Activated T-helper 17 cell treated with anti-CD3 and anti-CD28 coated beads, Interleukin-2, amount 50 U/mL, for 72 hours (primary cell): ENCODE measurements around the gene SMCO3. TPM values are rescaled to one million over a fixed set of nuclear protein-coding genes. Genes with fewer than 3 reads are reported as not detected.

Experiments used
- ATAC-seq: fragments of 150-1000 bp; cut with Tn5 transposase; replicated peaks from 2 replicates; pipeline ENCODE4 v1.10.0; 2021; ENCODE audit warnings: mild to moderate bottlenecking, moderate library complexity
- H3K27ac Mint-ChIP-seq: one replicate; pipeline ENCODE4 v1.8.0; 2022; ENCODE audit warnings: mixed read lengths
- H3K27me3 Mint-ChIP-seq: one replicate; pipeline ENCODE4 v1.8.0; 2022; ENCODE audit warnings: mixed read lengths
- H3K36me3 Mint-ChIP-seq: one replicate; pipeline ENCODE4 v1.8.0; 2022; ENCODE audit warnings: low read depth, mild to moderate bottlenecking, mixed read lengths
- H3K4me1 Mint-ChIP-seq: one replicate; pipeline ENCODE4 v1.8.0; 2022; ENCODE audit warnings: mixed read lengths
- H3K4me3 Mint-ChIP-seq: one replicate; pipeline ENCODE4 v1.8.0; 2022; ENCODE audit warnings: mild to moderate bottlenecking, mixed read lengths
- H3K9me3 Mint-ChIP-seq: one replicate; pipeline ENCODE4 v1.8.0; 2022; ENCODE audit warnings: mixed read lengths
- total RNA-seq, 2 donors: library from RNA; stranded (reverse); gene quantifications; one replicate each; pipeline ENCODE4 v1.2.3, GENCODE V29; 2022

Gene SMCO3
- total RNA-seq, 2 donors from 2014 or later = not detected

GRCh38 chr12:14840616-14841015, 26.6 kb upstream of the SMCO3 start:
- peaks cover 13% of the 10 kb centered on the region for H3K27me3 Mint-ChIP-seq
- peaks cover 5% of the 10 kb centered on the region for H3K4me1 Mint-ChIP-seq
- H3K4me3 Mint-ChIP-seq = no peak overlapping the region
- H3K36me3 Mint-ChIP-seq = no peaks in the 10 kb centered on the region
- no peaks in the 10 kb centered on the region for H3K9me3 Mint-ChIP-seq
- no peak for ATAC-seq
- no peak overlapping the region for H3K27ac Mint-ChIP-seq

- H3K4me1 Mint-ChIP-seq = no peaks in the 10 kb centered on the region
- peaks cover 19% of the 10 kb centered on the region for H3K27me3 Mint-ChIP-seq
- H3K9me3 Mint-ChIP-seq = no peaks in the 10 kb centered on the region
- no peak for ATAC-seq
- H3K27ac Mint-ChIP-seq = no peak overlapping the region
- no peaks in the 10 kb centered on the region for H3K36me3 Mint-ChIP-seq
- no peak overlapping the region for H3K4me3 Mint-ChIP-seq
These were observed 25.3 kb upstream of the SMCO3 start for GRCh38 chr12:14839262-14839661.

DNA sequence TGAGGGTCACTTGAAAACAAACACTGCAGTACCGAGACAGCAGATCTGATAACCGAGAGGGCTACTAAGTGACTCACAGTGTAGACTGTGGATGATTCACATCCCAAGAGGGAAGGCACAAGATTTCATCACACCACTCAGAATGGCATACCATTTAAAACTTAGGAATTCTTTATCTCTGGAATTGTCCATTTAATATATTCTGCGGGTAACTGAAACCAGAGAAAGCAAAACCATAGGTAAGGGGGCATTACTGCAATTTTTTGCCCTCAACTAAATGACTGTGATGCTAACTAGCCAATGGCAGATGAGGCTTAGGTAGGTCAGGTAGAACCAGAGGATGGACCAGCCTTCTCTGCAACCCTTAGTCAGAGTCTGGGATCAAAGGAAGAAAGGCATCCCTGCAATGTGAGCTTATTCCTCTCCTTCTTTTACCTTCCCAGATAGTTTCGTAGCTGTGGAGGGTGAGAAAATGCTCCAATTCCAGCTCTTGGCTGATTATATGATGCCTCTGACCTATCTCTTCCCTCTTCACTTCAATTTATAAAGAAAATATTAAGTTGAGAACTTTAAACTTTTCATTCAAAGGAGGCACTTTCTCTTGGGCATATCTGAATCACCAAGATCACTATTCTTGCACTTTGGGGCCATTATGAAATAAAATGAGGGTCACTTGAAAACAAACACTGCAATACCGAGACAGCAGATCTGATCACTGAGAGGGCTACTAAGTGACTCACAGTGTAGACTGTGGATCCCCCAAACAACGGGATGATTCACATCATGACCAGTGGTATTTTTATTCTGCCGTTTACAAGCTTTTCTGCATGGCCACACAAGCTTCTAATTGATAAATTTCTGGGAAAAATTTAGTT, 22.6 kb upstream of the SMCO3 start:
- H3K4me3 Mint-ChIP-seq = no peak overlapping the region
- ATAC-seq = peak; percentile 64

DNA sequence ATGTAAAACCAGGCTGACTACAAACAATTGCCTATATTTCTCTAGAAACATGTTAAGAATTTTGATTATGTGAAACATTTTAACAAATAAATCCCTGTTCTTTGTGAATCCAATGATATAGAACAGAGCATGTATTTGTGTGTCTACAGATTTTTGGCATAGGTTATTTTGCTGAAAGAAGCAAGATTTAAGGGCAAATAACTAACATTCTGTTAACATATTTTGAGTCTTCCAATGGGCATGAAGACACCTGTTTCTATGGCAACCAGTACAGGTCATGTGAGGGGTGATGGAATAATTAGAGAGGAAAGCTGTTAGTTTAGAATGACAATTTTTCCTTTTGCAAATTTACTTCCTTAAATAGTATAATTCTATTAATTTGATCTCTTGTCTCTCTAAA, 20.5 kb upstream of the SMCO3 start:
- H3K9me3 Mint-ChIP-seq = no peaks in the 10 kb centered on the region
- no peak overlapping the region for H3K4me3 Mint-ChIP-seq
- H3K27ac Mint-ChIP-seq = no peak overlapping the region
- no peak for ATAC-seq
- H3K27me3 Mint-ChIP-seq = peaks cover 18% of the 10 kb centered on the region
- H3K36me3 Mint-ChIP-seq = no peaks in the 10 kb centered on the region
- H3K4me1 Mint-ChIP-seq = no peaks in the 10 kb centered on the region

More for the DNA sequence above, 22.6 kb upstream of the SMCO3 start:
- Mint-ChIP-seq H3K4me1 (no peaks in the 10 kb centered on the region), H3K27ac (no peak overlapping the region), H3K36me3 (no peaks in the 10 kb centered on the region), H3K27me3 (peaks cover 25% of the 10 kb centered on the region), H3K9me3 (no peaks in the 10 kb centered on the region)

DNA sequence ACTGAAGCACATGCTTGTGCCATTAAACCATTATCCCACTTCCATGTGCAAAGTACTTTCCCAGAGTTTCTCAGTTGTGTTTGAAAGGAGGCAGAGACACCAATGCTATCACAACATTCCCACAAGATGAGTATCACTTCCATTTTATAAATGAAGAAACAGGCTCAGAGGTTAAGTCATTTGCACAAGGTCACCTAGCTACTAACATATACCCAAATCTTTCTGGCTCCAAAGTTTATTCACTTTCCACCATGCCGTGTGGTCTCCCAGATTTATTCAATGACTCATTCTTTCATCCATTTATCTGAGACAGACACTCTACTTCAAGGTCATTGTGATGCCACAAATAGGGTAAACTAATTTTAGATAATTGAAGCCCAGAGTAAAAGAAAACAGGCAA, 20.0 kb upstream of the SMCO3 start:
- H3K27ac Mint-ChIP-seq = no peak overlapping the region
- H3K27me3 Mint-ChIP-seq = peaks cover 13% of the 10 kb centered on the region
- no peak overlapping the region for H3K4me3 Mint-ChIP-seq
- H3K36me3 Mint-ChIP-seq = no peaks in the 10 kb centered on the region
- no peak for ATAC-seq
- H3K4me1 Mint-ChIP-seq = no peaks in the 10 kb centered on the region
- H3K9me3 Mint-ChIP-seq = no peaks in the 10 kb centered on the region

- ATAC-seq = no peak
- Mint-ChIP-seq H3K4me1 (no peaks in the 10 kb centered on the region), H3K4me3 (no peak overlapping the region), H3K9me3 (no peaks in the 10 kb centered on the region), H3K27ac (no peak overlapping the region), H3K27me3 (peaks cover 12% of the 10 kb centered on the region), H3K36me3 (no peaks in the 10 kb centered on the region)
These were observed 19.4 kb upstream of the SMCO3 start for GRCh38 chr12:14833336-14833735.

DNA sequence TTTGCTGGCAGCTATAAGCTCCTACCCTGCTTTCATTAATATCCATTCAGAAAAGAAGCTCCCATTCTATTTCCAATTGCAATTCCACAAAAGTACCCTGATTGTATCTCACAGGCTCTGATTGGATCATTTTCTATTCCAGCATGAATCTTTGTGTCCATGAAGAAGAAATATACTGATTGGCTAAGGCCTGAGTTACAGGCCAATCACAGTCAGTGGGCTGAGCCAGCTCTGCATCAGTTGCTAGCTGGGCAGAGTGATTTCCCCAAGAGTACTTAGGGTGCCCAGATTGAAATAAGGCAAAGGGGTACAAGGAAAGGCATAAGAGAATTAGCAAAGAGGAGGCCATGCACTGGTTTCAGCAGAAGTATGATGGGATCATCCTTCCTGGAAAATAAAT, 14.9 kb upstream of the SMCO3 start:
- Mint-ChIP-seq H3K27me3 (peaks cover 4% of the 10 kb centered on the region), H3K27ac (no peak overlapping the region), H3K9me3 (no peaks in the 10 kb centered on the region), H3K4me3 (no peak overlapping the region), H3K36me3 (no peaks in the 10 kb centered on the region), H3K4me1 (no peaks in the 10 kb centered on the region)
- peak; percentile 71 for ATAC-seq

GRCh38 chr12:14827043-14827442, 13.1 kb upstream of the SMCO3 start:
- no peaks in the 10 kb centered on the region for H3K9me3 Mint-ChIP-seq
- H3K4me1 Mint-ChIP-seq = no peaks in the 10 kb centered on the region
- no peaks in the 10 kb centered on the region for H3K27me3 Mint-ChIP-seq
- H3K36me3 Mint-ChIP-seq = no peaks in the 10 kb centered on the region
- H3K27ac Mint-ChIP-seq = no peak overlapping the region
- ATAC-seq = no peak
- no peak overlapping the region for H3K4me3 Mint-ChIP-seq

GRCh38 chr12:14826491-14826890, 12.5 kb upstream of the SMCO3 start:
- Mint-ChIP-seq H3K4me1 (no peaks in the 10 kb centered on the region), H3K4me3 (no peak overlapping the region), H3K36me3 (no peaks in the 10 kb centered on the region), H3K27ac (no peak overlapping the region), H3K27me3 (no peaks in the 10 kb centered on the region), H3K9me3 (no peaks in the 10 kb centered on the region)
- ATAC-seq = no peak

DNA sequence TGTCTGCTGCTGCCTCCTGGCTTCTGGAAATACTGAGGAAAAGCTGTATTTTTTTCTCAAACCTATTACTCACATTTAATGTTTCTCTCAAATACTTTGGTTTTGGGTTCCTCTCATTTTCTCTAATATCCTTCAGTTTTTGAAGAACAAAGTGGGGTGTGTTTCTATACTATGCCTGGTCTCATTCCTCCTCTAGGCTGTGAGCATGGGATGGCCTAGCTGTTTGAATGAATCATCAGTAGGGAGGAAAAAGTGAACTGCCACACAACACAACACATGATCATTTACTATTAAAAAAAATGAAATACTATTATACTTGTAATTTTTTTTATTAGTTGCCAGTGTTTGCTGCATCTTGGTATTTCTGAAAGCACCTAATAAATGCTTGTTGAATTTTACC, 11.3 kb upstream of the SMCO3 start:
- ATAC-seq = no peak
- no peaks in the 10 kb centered on the region for H3K27me3 Mint-ChIP-seq
- no peak overlapping the region for H3K4me3 Mint-ChIP-seq
- no peak overlapping the region for H3K27ac Mint-ChIP-seq
- no peaks in the 10 kb centered on the region for H3K36me3 Mint-ChIP-seq
- H3K9me3 Mint-ChIP-seq = no peaks in the 10 kb centered on the region
- H3K4me1 Mint-ChIP-seq = no peaks in the 10 kb centered on the region

DNA sequence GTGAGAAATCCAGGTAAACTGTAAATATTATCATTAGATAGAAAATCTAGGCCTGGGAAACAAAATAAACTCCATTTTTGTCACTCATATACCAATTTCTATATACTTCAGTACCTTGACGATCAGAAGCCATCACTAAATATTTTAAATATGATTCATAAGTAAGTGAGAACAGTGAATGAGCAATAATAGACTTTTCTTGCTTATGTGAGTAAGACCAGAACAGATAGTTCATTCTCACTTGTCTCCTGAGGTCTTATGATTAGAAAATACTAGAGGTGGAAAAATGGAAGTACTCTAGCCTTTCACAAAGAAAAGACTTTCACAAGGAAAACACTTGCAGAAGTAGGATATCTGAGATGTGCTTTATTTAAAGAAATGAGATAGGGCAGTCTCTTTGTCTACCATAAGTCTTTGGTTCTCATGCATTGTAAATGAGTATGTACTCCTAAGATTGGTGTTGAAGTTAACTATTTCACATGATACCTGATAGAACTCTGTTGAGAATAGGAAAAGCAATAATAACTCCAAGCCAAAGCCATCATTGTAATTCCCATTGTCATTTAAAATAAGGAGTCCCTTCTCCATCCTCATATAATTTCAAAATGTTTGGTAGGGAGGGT, 10.1 kb upstream of the SMCO3 start:
- Mint-ChIP-seq H3K4me1 (no peaks in the 10 kb centered on the region), H3K4me3 (no peak overlapping the region), H3K36me3 (no peaks in the 10 kb centered on the region), H3K27ac (no peak overlapping the region), H3K27me3 (no peaks in the 10 kb centered on the region), H3K9me3 (no peaks in the 10 kb centered on the region)
- peak; percentile 88 for ATAC-seq

DNA sequence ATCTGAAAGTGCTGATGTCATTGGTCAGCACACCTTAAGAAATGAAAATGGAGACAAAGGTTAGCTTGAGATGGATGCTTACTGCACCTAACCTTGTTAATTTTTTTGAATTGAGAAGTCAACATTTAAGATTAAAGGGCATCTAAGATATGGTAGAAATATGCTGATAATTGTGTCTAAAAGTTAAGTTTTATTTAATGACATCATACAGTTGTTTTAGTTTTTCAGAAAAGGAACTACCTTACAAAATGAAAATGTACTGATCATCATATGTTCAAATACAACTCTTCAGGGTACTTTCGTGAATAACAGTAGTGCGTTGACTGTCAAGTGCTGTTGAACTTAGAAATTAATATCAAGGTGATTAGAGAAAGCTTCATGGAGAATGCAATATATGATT, 2.5 kb downstream of the SMCO3 start:
- ATAC-seq = no peak
- Mint-ChIP-seq H3K4me1 (peaks cover 10% of the 10 kb centered on the region), H3K27me3 (no peaks in the 10 kb centered on the region), H3K27ac (no peak overlapping the region), H3K4me3 (no peak overlapping the region), H3K36me3 (no peaks in the 10 kb centered on the region), H3K9me3 (no peaks in the 10 kb centered on the region)

- Mint-ChIP-seq H3K4me1 (peaks cover 10% of the 10 kb centered on the region), H3K4me3 (no peak overlapping the region), H3K9me3 (no peaks in the 10 kb centered on the region), H3K27me3 (no peaks in the 10 kb centered on the region), H3K36me3 (no peaks in the 10 kb centered on the region), H3K27ac (no peak overlapping the region)
- no peak for ATAC-seq
These were observed 3.0 kb downstream of the SMCO3 start for GRCh38 chr12:14810953-14811483.

DNA sequence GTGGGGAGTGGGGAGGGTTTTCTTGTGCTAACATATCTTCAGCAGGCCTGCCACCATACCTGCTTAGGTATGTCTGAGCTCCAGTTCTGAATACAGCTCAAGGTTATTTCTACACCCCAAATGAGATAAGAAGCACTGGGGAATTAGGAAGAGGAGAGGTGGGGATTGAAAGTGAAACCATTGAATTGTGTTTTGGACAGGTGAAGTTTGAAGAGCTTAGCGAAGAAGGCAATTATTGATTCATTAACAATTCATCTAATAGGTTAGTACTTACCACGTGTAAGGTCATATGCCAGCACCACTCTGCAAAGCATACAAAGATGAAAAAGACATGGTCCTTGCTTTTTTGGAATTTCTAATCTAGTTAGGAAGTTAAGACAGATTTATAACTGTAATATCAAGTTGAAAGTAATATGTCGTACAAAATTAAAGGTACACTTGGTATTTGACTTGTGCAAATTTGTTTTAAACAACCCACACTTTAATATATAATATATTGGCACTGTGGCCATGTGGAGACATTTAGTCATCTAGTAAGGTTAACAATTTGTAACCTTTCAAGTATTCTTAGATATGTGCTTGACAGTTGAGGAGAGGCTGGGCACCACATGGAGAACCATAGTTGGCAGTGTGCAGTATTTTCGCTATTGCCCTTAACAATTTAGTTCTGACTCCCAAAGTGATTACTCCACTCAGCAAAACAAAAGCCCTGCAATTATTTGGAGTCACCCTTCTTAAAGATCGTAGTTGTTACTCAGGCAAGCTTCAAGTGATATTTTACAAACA, 3.6 kb downstream of the SMCO3 start:
- Mint-ChIP-seq H3K9me3 (no peaks in the 10 kb centered on the region), H3K36me3 (no peaks in the 10 kb centered on the region), H3K27me3 (no peaks in the 10 kb centered on the region), H3K4me3 (no peak overlapping the region), H3K4me1 (peaks cover 10% of the 10 kb centered on the region), H3K27ac (no peak overlapping the region)
- ATAC-seq = no peak
